A549 (cell line): Measurements from ENCODE around the gene CLPX.

ENCODE experiments used
- JUN ChIP-seq, 2 experiments: fragments of >200 bp; sonication (Bioruptor Twin); formaldehyde crosslinking; IDR thresholded peaks; 2 replicates in 1 of 2; 3 replicates in 1 of 2; pipeline ENCODE4 v1.6.1; 2016 to 2017
- POLR2A ChIP-seq: IDR thresholded peaks from 2 replicates; pipeline ENCODE4 v1.6.1; 2012; ENCODE audit warnings: mild to moderate bottlenecking, low read length
- RFX5 ChIP-seq: fragments of 450-650 bp; IDR thresholded peaks from 2 replicates; pipeline ENCODE4 v1.7.1; 2014; ENCODE audit warnings: antibody characterized with exemption, mild to moderate bottlenecking, moderate library complexity
- ZC3H11A ChIP-seq: fragments of 450-650 bp; IDR thresholded peaks from 2 replicates; pipeline ENCODE4 v1.6.1; 2014; ENCODE audit warnings: antibody characterized with exemption, mild to moderate bottlenecking
- TF ChIP-seq, protein P1 (sequence below): fragments of >200 bp; sonication (Bioruptor Twin); formaldehyde crosslinking; IDR thresholded peaks from 3 replicates; pipeline ENCODE4 v1.5.1; 2016

GRCh38 chr15:65184868-65185717 lies at the start of gene CLPX:
- TF ChIP-seq RFX5 (no peak), POLR2A (peak; percentile 58), JUN (IDR thresholded peaks at IDR 0.05) (peak; percentile 80 to 93; a peak in 3 of 5 replicates), ZC3H11A (no peak)
- TF ChIP-seq, protein P1, sequence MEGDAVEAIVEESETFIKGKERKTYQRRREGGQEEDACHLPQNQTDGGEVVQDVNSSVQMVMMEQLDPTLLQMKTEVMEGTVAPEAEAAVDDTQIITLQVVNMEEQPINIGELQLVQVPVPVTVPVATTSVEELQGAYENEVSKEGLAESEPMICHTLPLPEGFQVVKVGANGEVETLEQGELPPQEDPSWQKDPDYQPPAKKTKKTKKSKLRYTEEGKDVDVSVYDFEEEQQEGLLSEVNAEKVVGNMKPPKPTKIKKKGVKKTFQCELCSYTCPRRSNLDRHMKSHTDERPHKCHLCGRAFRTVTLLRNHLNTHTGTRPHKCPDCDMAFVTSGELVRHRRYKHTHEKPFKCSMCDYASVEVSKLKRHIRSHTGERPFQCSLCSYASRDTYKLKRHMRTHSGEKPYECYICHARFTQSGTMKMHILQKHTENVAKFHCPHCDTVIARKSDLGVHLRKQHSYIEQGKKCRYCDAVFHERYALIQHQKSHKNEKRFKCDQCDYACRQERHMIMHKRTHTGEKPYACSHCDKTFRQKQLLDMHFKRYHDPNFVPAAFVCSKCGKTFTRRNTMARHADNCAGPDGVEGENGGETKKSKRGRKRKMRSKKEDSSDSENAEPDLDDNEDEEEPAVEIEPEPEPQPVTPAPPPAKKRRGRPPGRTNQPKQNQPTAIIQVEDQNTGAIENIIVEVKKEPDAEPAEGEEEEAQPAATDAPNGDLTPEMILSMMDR = no peak
